NCI-H345 (cell line): ENCODE data around the gene TOE1.

ENCODE experiments used
- DNase-seq: peaks from one replicate; lab custom pipeline; 2025; lab: John Stamatoyannopoulos, UW

Gene TOE1

GRCh38 chr1:45326627-45327623, 13.0 kb upstream of the TOE1 start, which contains the start of gene HPDL:
Gene HPDL, plus strand, starts transcription at chr1:45326895. Its CDS starts 254 bp downstream, at chr1:45327149.
- DNase-seq = peak; percentile 43

- peak; percentile 35 for DNase-seq
These were observed 12.1 kb upstream of the TOE1 start for GRCh38 chr1:45327644-45328515.

GRCh38 chr1:45328680-45329079, 11.3 kb upstream of the TOE1 start:
- DNase-seq = no peak

GRCh38 chr1:45329445-45329844, 10.5 kb upstream of the TOE1 start:
- DNase-seq = no peak

GRCh38 chr1:45331436-45332345, 8.3 kb upstream of the TOE1 start:
- DNase-seq = no peak

GRCh38 chr1:45332346-45332720, 7.6 kb upstream of the TOE1 start:
- no peak for DNase-seq

GRCh38 chr1:45334308-45335245, 5.4 kb upstream of the TOE1 start:
- DNase-seq = no peak

GRCh38 chr1:45335855-45336324, 4.1 kb upstream of the TOE1 start:
- DNase-seq = no peak

- no peak for DNase-seq
These were observed 2.2 kb upstream of the TOE1 start for GRCh38 chr1:45337630-45338325.

- peak; percentile 15 for DNase-seq
These were observed 971 bp downstream of the TOE1 start for GRCh38 chr1:45340816-45341466.

- DNase-seq = no peak
These were observed 4.5 kb downstream of the TOE1 start for GRCh38 chr1:45344499-45344898.

- no peak for DNase-seq
These were observed 5.0 kb downstream of the TOE1 start for GRCh38 chr1:45345014-45345413.

GRCh38 chr1:45346473-45346872, 6.5 kb downstream of the TOE1 start:
- DNase-seq = no peak

GRCh38 chr1:45348020-45348419, 8.1 kb downstream of the TOE1 start:
- no peak for DNase-seq

- DNase-seq = no peak
These were observed 8.6 kb downstream of the TOE1 start for GRCh38 chr1:45348609-45348965.

GRCh38 chr1:45348966-45349677, 9.2 kb downstream of the TOE1 start:
- no peak for DNase-seq

- DNase-seq = no peak
These were observed 11.5 kb downstream of the TOE1 start for GRCh38 chr1:45351508-45351907.

GRCh38 chr1:45353685-45354084, 13.7 kb downstream of the TOE1 start:
- DNase-seq = no peak

GRCh38 chr1:45354838-45355237, 14.9 kb downstream of the TOE1 start:
- no peak for DNase-seq
